RWPE2 (cell line): ENCODE data around the gene HDAC8.
"Not testable (repeated sequence)": the region's sequence is repeated elsewhere in the genome, so short reads cannot be mapped to it uniquely, and the experiment has no call there.

Experiments
- ATAC-seq: fragments of 200-7000 bp; cut with Tn5 transposase; 3 replicates; pipeline ENCODE4 v1.9.1; 2021; ENCODE audit warnings: low read depth
- DNase-seq: peaks from one replicate; pipeline ENCODE4 v3.0.0-alpha.2; 2020; ENCODE audit warnings: low spot score
- H3K27ac ChIP-seq: fragments of 450-650 bp; 2 replicates; pipeline ENCODE4 v1.5.1; 2017; ENCODE audit warnings: mild to moderate bottlenecking; ENCODE audit not compliant: poor library complexity, severe bottlenecking
- H3K27me3 ChIP-seq: fragments of 250-450 bp; sonication (Bioruptor Pico); 2 replicates; pipeline ENCODE4 v1.5.1; 2021; ENCODE audit warnings: mild to moderate bottlenecking, moderate library complexity; ENCODE audit not compliant: insufficient read depth, poor library complexity, severe bottlenecking
- H3K36me3 ChIP-seq: fragments of 250-450 bp; sonication (Bioruptor Pico); 2 replicates; pipeline ENCODE4 v1.5.1; 2020; ENCODE audit warnings: low read depth, mild to moderate bottlenecking, moderate library complexity
- H3K4me1 ChIP-seq: fragments of 250-450 bp; sonication (Bioruptor Pico); 2 replicates; pipeline ENCODE4 v1.5.1; 2021; ENCODE audit warnings: mild to moderate bottlenecking, moderate library complexity; ENCODE audit not compliant: insufficient read depth, poor library complexity, severe bottlenecking
- H3K4me3 ChIP-seq: fragments of 250-450 bp; sonication (Bioruptor Pico); 2 replicates; pipeline ENCODE4 v1.5.1; 2021; ENCODE audit warnings: mild to moderate bottlenecking, moderate library complexity; ENCODE audit not compliant: severe bottlenecking
- H3K9me3 ChIP-seq: fragments of 250-450 bp; sonication (Bioruptor Pico); 2 replicates; pipeline ENCODE4 v1.5.1; 2021; ENCODE audit warnings: mild to moderate bottlenecking, moderate library complexity; ENCODE audit not compliant: severe bottlenecking
- CTCF ChIP-seq: fragments of 450-650 bp; IDR thresholded peaks from one replicate; pipeline ENCODE4 v1.5.1; 2017; ENCODE audit warnings: mild to moderate bottlenecking, moderate library complexity; ENCODE audit not compliant: poor library complexity, severe bottlenecking

The HDAC8 gene

GRCh38 chrX:72492499-72492898 is 80.1 kb downstream of the HDAC8 start:
- Histone ChIP-seq H3K4me1 (no peaks in the 10 kb centered on the region), H3K9me3 (no peaks in the 10 kb centered on the region), H3K27ac (no peak overlapping the region), H3K36me3 (no peaks in the 10 kb centered on the region), H3K27me3 (no peaks in the 10 kb centered on the region), H3K4me3 (no peak overlapping the region)
- no peak for DNase-seq
- no peak for ATAC-seq
- no peak for TF ChIP-seq CTCF

- not testable (repeated sequence) for H3K4me1 ChIP-seq, DNase-seq, ATAC-seq, H3K4me3 ChIP-seq, H3K36me3 ChIP-seq, H3K9me3 ChIP-seq, H3K27me3 ChIP-seq, H3K27ac ChIP-seq
Measured at GRCh38 chrX:72490221-72490620, 82.4 kb downstream of the HDAC8 start.

GRCh38 chrX:72487661-72488060 is 85.0 kb downstream of the HDAC8 start:
- H3K27ac ChIP-seq: no peak overlapping the region
- ATAC-seq: no peak
- no peaks in the 10 kb centered on the region for H3K4me1 ChIP-seq
- H3K36me3 ChIP-seq: no peaks in the 10 kb centered on the region; the same call in 1 of the 2 replicates
- H3K27me3 ChIP-seq: no peaks in the 10 kb centered on the region
- no peak for TF ChIP-seq CTCF
- no peak overlapping the region for H3K4me3 ChIP-seq
- H3K9me3 ChIP-seq: no peaks in the 10 kb centered on the region
- no peak for DNase-seq

GRCh38 chrX:72479324-72480274 is 93.0 kb downstream of the HDAC8 start:
- Histone ChIP-seq H3K4me1 (no peaks in the 10 kb centered on the region), H3K4me3 (no peak overlapping the region), H3K27ac (no peak overlapping the region), H3K27me3 (no peaks in the 10 kb centered on the region), H3K9me3 (no peaks in the 10 kb centered on the region), H3K36me3 (no peaks in the 10 kb centered on the region; the same call in 1 of the 2 replicates)
- DNase-seq (no peak), ATAC-seq (no peak)
- no peak for TF ChIP-seq CTCF

- Histone ChIP-seq H3K9me3 (no peaks in the 10 kb centered on the region), H3K4me3 (no peak overlapping the region), H3K36me3 (no peaks in the 10 kb centered on the region; the same call in 1 of the 2 replicates), H3K27ac (no peak overlapping the region), H3K27me3 (no peaks in the 10 kb centered on the region), H3K4me1 (no peaks in the 10 kb centered on the region)
- DNase-seq (no peak), ATAC-seq (no peak)
- TF ChIP-seq CTCF: no peak
Measured at GRCh38 chrX:72478853-72479252, 93.8 kb downstream of the HDAC8 start.
